Hindlimb muscle (tissue), 1 donor: ENCODE data around the gene CFAP45. TPM values are rescaled to one million over a fixed set of nuclear protein-coding genes. Genes with fewer than 3 reads are reported as not detected.

Experiments used
- DNase-seq: peaks from one replicate; pipeline ENCODE4 v3.0.0-alpha.2; 2013
- polyA plus RNA-seq: library from polyadenylated mRNA; unstranded; fragments of 120-200 nt; gene quantifications from one replicate; pipeline ENCODE4 v1.2.1, GENCODE V29; 2013; ENCODE audit not compliant: insufficient read length

The CFAP45 gene
- polyA plus RNA-seq, 1 donor, result 0.40 TPM

GRCh38 chr1:159923203-159924024 is 23.4 kb upstream of the CFAP45 start:
- peak; percentile 86 for DNase-seq

- DNase-seq, result peak; percentile 73
Observed at GRCh38 chr1:159922511-159923202, 22.7 kb upstream of the CFAP45 start.

GRCh38 chr1:159921700-159922504 is 21.9 kb upstream of the CFAP45 start:
- no peak for DNase-seq

GRCh38 chr1:159921251-159921650 is 21.3 kb upstream of the CFAP45 start:
- DNase-seq, result no peak

GRCh38 chr1:159920651-159921050 is 20.7 kb upstream of the CFAP45 start:
- DNase-seq, result no peak

- DNase-seq, result no peak
Observed at GRCh38 chr1:159920202-159920601, 20.2 kb upstream of the CFAP45 start.

- no peak for DNase-seq
Observed at GRCh38 chr1:159919236-159919865, 19.4 kb upstream of the CFAP45 start.

GRCh38 chr1:159918352-159919200 is 18.6 kb upstream of the CFAP45 start:
- no peak for DNase-seq

GRCh38 chr1:159917533-159918351 is 17.8 kb upstream of the CFAP45 start:
- no peak for DNase-seq

- no peak for DNase-seq
Observed at GRCh38 chr1:159916242-159917051, 16.5 kb upstream of the CFAP45 start.

GRCh38 chr1:159915571-159916241 is 15.7 kb upstream of the CFAP45 start:
- no peak for DNase-seq

- no peak for DNase-seq
Observed at GRCh38 chr1:159914252-159915018, 14.5 kb upstream of the CFAP45 start.

GRCh38 chr1:159913451-159914192 is 13.7 kb upstream of the CFAP45 start:
- no peak for DNase-seq

- no peak for DNase-seq
Observed at GRCh38 chr1:159911326-159912070, 11.5 kb upstream of the CFAP45 start.

GRCh38 chr1:159908031-159908940 is 8.3 kb upstream of the CFAP45 start:
- no peak for DNase-seq

GRCh38 chr1:159906960-159907359 is 7.0 kb upstream of the CFAP45 start:
- DNase-seq, result no peak
